HEK293 (cell line): ENCODE results near the gene AVEN.

Experiments
- KLF8 ChIP-seq: fragments of 450-650 bp; formaldehyde crosslinking; IDR thresholded peaks from 2 replicates; pipeline ENCODE4 v1.5.1; 2016; ENCODE audit warnings: missing biosample characterization, missing genetic modification characterization
- MYNN ChIP-seq: fragments of 450-650 bp; formaldehyde crosslinking; IDR thresholded peaks from 2 replicates; pipeline ENCODE4 v1.5.1; 2016; ENCODE audit warnings: missing biosample characterization, missing genetic modification characterization, borderline replicate concordance
- OVOL3 ChIP-seq: fragments of 450-650 bp; formaldehyde crosslinking; IDR thresholded peaks from 2 replicates; pipeline ENCODE4 v1.5.1; 2016; ENCODE audit warnings: missing biosample characterization, missing genetic modification characterization
- SP2 ChIP-seq: fragments of 450-650 bp; formaldehyde crosslinking; IDR thresholded peaks from 2 replicates; pipeline ENCODE4 v1.5.1; 2016; ENCODE audit warnings: missing biosample characterization, missing genetic modification characterization
- SP7 ChIP-seq: fragments of 450-650 bp; formaldehyde crosslinking; IDR thresholded peaks from 2 replicates; pipeline ENCODE4 v1.5.1; 2016; ENCODE audit warnings: missing biosample characterization, missing genetic modification characterization
- ZBTB1 ChIP-seq: fragments of 450-650 bp; formaldehyde crosslinking; IDR thresholded peaks from 2 replicates; pipeline ENCODE4 v1.5.1; 2016; ENCODE audit warnings: missing biosample characterization, missing genetic modification characterization
- ZBTB17 ChIP-seq: fragments of 450-650 bp; formaldehyde crosslinking; IDR thresholded peaks from 2 replicates; pipeline ENCODE4 v1.5.1; 2016; ENCODE audit warnings: missing biosample characterization, missing genetic modification characterization
- ZBTB48 ChIP-seq: fragments of 450-650 bp; formaldehyde crosslinking; IDR thresholded peaks from 2 replicates; pipeline ENCODE4 v1.5.1; 2016; ENCODE audit warnings: missing biosample characterization, missing genetic modification characterization
- ZBTB49 ChIP-seq: fragments of 450-650 bp; formaldehyde crosslinking; IDR thresholded peaks from 2 replicates; pipeline ENCODE4 v1.5.1; 2016; ENCODE audit warnings: missing biosample characterization, missing genetic modification characterization, low read depth
- ZIC2 ChIP-seq: fragments of 450-650 bp; formaldehyde crosslinking; IDR thresholded peaks from 2 replicates; pipeline ENCODE4 v1.5.1; 2016; ENCODE audit warnings: missing biosample characterization, missing genetic modification characterization
- ZNF112 ChIP-seq: fragments of 450-650 bp; formaldehyde crosslinking; IDR thresholded peaks from 2 replicates; pipeline ENCODE4 v1.5.0; 2017; ENCODE audit warnings: missing biosample characterization, missing genetic modification characterization
- ZNF132 ChIP-seq: fragments of 450-650 bp; formaldehyde crosslinking; IDR thresholded peaks from 2 replicates; pipeline ENCODE4 v1.5.1; 2017; ENCODE audit warnings: missing biosample characterization, missing genetic modification characterization, borderline replicate concordance
- ZNF138 ChIP-seq: fragments of 450-650 bp; formaldehyde crosslinking; IDR thresholded peaks from 2 replicates; pipeline ENCODE4 v1.5.1; 2016; ENCODE audit warnings: missing biosample characterization, missing genetic modification characterization, borderline replicate concordance
- ZNF16 ChIP-seq: fragments of 450-650 bp; formaldehyde crosslinking; IDR thresholded peaks from 2 replicates; pipeline ENCODE4 v1.5.1; 2016; ENCODE audit warnings: low read depth, missing biosample characterization, missing genetic modification characterization
- ZNF2 ChIP-seq: fragments of 450-650 bp; formaldehyde crosslinking; IDR thresholded peaks from 2 replicates; pipeline ENCODE4 v1.5.1; 2016; ENCODE audit warnings: missing biosample characterization, missing genetic modification characterization
- ZNF239 ChIP-seq: fragments of 450-650 bp; formaldehyde crosslinking; IDR thresholded peaks from 2 replicates; pipeline ENCODE4 v1.5.1; 2016; ENCODE audit warnings: missing biosample characterization, missing genetic modification characterization
- ZNF341 ChIP-seq: fragments of 450-650 bp; formaldehyde crosslinking; IDR thresholded peaks from 2 replicates; pipeline ENCODE4; 2016; ENCODE audit warnings: low read depth, missing biosample characterization, missing genetic modification characterization
- ZNF391 ChIP-seq: fragments of 450-650 bp; formaldehyde crosslinking; IDR thresholded peaks from 2 replicates; pipeline ENCODE4 v1.5.1; 2016; ENCODE audit warnings: low read depth, missing biosample characterization, missing genetic modification characterization, borderline replicate concordance
- ZNF426 ChIP-seq: fragments of 450-650 bp; formaldehyde crosslinking; IDR thresholded peaks from 2 replicates; pipeline ENCODE4 v1.5.1; 2017; ENCODE audit warnings: missing biosample characterization, missing genetic modification characterization, mild to moderate bottlenecking, inconsistent platforms, moderate library complexity
- ZNF510 ChIP-seq: fragments of 450-650 bp; formaldehyde crosslinking; IDR thresholded peaks from 2 replicates; pipeline ENCODE4 v1.5.1; 2018; ENCODE audit warnings: mild to moderate bottlenecking, missing genetic modification characterization, missing biosample characterization; ENCODE audit not compliant: insufficient replicate concordance
- ZNF585B ChIP-seq: fragments of 450-650 bp; formaldehyde crosslinking; IDR thresholded peaks from 2 replicates; pipeline ENCODE4 v1.5.1; 2016; ENCODE audit warnings: missing biosample characterization, missing genetic modification characterization
- ZNF610 ChIP-seq: fragments of 450-650 bp; formaldehyde crosslinking; IDR thresholded peaks from 2 replicates; pipeline ENCODE4 v1.5.1; 2016; ENCODE audit warnings: missing biosample characterization, missing genetic modification characterization, borderline replicate concordance
- ZNF623 ChIP-seq: fragments of 450-650 bp; formaldehyde crosslinking; IDR thresholded peaks from 2 replicates; pipeline ENCODE4 v1.5.1; 2016; ENCODE audit warnings: missing biosample characterization, missing genetic modification characterization
- ZNF626 ChIP-seq: fragments of 450-650 bp; sonication (Bioruptor Pico); formaldehyde crosslinking; IDR thresholded peaks from 2 replicates; pipeline ENCODE4 v1.5.1; 2018; ENCODE audit warnings: missing biosample characterization, missing genetic modification characterization, inconsistent platforms
- ZNF664 ChIP-seq: fragments of 450-650 bp; formaldehyde crosslinking; IDR thresholded peaks from 2 replicates; pipeline ENCODE4 v1.5.1; 2016; ENCODE audit warnings: missing biosample characterization, missing genetic modification characterization
- ZNF76 ChIP-seq: fragments of 450-650 bp; formaldehyde crosslinking; IDR thresholded peaks from 2 replicates; pipeline ENCODE4; 2016; ENCODE audit warnings: low read depth, missing biosample characterization, missing genetic modification characterization, borderline replicate concordance
- ZNF776 ChIP-seq: fragments of 450-650 bp; formaldehyde crosslinking; IDR thresholded peaks from 2 replicates; pipeline ENCODE4 v1.5.0; 2017; ENCODE audit warnings: missing biosample characterization, missing genetic modification characterization, borderline replicate concordance
- ZNF791 ChIP-seq: fragments of 450-650 bp; formaldehyde crosslinking; IDR thresholded peaks from 2 replicates; pipeline ENCODE4 v1.5.1; 2016; ENCODE audit warnings: missing biosample characterization, missing genetic modification characterization
- TF ChIP-seq, protein P1 (sequence below): fragments of 450-650 bp; formaldehyde crosslinking; IDR thresholded peaks from 2 replicates; pipeline ENCODE4 v1.5.1; 2017; ENCODE audit warnings: missing biosample characterization, missing genetic modification characterization

The AVEN gene

DNA sequence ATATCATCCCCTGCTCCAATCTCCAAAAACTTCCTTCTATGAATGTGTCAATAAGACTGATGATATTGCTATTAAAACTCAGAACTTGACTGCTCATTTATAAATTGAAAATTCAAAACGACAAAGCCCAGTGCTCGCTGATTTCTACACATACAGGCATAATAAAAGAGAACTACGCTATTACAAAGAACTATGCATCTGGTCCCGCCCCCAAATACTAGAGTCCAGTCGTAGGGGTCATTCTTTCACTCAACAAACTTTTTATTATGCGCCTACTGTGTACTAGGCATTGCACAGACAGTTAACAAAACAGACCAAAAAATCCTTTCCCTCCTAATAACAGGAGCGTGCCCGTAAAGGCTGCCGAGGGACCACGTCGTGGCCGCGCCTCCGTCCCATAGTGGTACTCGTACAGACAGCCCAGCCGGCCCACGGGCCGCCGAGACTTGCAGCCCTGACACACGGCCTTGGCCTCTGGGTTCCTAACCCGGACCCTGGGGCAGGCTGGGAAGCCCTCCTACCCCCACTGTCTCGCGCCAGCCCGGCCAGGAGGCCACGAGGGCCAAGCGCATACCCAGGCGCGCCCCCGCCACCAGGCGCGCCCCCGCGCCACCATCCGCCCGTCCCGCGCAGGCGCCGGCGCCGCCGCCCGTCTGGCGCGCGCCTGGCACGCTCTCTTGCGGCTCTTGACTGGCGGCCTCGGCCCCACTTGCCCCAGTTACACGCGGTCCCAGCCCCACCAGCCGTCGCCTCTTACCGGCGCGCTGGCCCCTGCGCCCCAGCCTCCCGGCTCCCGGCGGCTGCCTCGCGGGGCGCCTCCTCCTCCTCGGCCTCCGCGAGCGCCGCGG lies 757 bp downstream of the AVEN start (continued):
- TF ChIP-seq ZNF341 (no peak), SP7 (tag by site-specific recombination) (peak; percentile 29; the same call in 1 of the 2 replicates), ZNF132 (tag by site-specific recombination) (no peak), ZNF791 (no peak), OVOL3 (tag by site-specific recombination) (peak; percentile 31; the same call in 1 of the 2 replicates), MYNN (no peak), ZBTB17 (tag by site-specific recombination) (0 out of 2 replicates have a peak, but pooled peaks have one; percentile 15), ZNF76 (tag by site-specific recombination) (peak; percentile 66; the same call in 1 of the 2 replicates), SP2 (tag by site-specific recombination) (no peak), ZNF610 (tag by site-specific recombination) (no peak), ZBTB48 (peak; percentile 55; the same call in 1 of the 2 replicates), ZNF426 (tag by site-specific recombination) (no peak), KLF8 (tag by site-specific recombination) (no peak), ZNF138 (tag by site-specific recombination) (no peak), ZNF585B (tag by site-specific recombination) (no peak), ZNF2 (tag by site-specific recombination) (0 out of 2 replicates have a peak, but pooled peaks have one; percentile 34), ZNF626 (tag by site-specific recombination) (no peak), ZBTB1 (tag by site-specific recombination) (no peak), ZNF112 (tag by site-specific recombination) (no peak), ZIC2 (tag by site-specific recombination) (no peak), ZNF664 (peak; percentile 73; the same call in 1 of the 2 replicates), ZBTB49 (tag by site-specific recombination) (no peak), ZNF16 (no peak), ZNF510 (no peak), ZNF623 (tag by site-specific recombination) (no peak), ZNF776 (tag by site-specific recombination) (no peak), ZNF391 (no peak), ZNF239 (tag by site-specific recombination) (no peak)
- TF ChIP-seq, protein P1, sequence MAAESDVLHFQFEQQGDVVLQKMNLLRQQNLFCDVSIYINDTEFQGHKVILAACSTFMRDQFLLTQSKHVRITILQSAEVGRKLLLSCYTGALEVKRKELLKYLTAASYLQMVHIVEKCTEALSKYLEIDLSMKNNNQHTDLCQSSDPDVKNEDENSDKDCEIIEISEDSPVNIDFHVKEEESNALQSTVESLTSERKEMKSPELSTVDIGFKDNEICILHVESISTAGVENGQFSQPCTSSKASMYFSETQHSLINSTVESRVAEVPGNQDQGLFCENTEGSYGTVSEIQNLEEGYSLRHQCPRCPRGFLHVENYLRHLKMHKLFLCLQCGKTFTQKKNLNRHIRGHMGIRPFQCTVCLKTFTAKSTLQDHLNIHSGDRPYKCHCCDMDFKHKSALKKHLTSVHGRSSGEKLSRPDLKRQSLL (tag by site-specific recombination) = no peak
- TF ChIP-seq, all 188 proteins: peak for 18
